ENCODE results near the gene NIBAN1.

- no peak for TF ChIP-seq CTCF (conservative IDR thresholded peaks at IDR 0.05)
- TF ChIP-seq ZFX (IDR thresholded peaks at IDR 0.05): no peak
Measured at GRCh38 chr1:184994301-184994700, 20.0 kb upstream of the NIBAN1 start.

Measured in C4-2B (cell line).